ENCODE measurements around the gene CLIC4. TPM values are rescaled to one million over a fixed set of nuclear protein-coding genes. Genes with fewer than 3 reads are reported as not detected.
A peak's percentile ranks its signal among the peaks of the same experiment; 100 is the strongest.
"Not testable (repeated sequence)": the region's sequence is repeated elsewhere in the genome, so short reads cannot be mapped to it uniquely, and the experiment has no call there.

The CLIC4 gene
- total RNA-seq (100 to 1,000 TPM; 207 to 248 (median 233) TPM), polyA plus RNA-seq (110 TPM)
- long read RNA-seq, donor 1, full-length matches to known transcripts: 393 of 440 reads
- long read RNA-seq, donor 1, partial matches to known transcripts: 45 of 440 reads
- long read RNA-seq, donor 1, other reads (novel, unspliced or antisense): 2 of 440 reads
- long read RNA-seq, donor 2, full-length matches to known transcripts: 105 of 115 reads
- long read RNA-seq, donor 2, partial matches to known transcripts: 3 of 115 reads
- long read RNA-seq, donor 2, other reads (novel, unspliced or antisense): 7 of 115 reads
- long read RNA-seq, donor 3, full-length matches to known transcripts: 639 of 744 reads
- long read RNA-seq, donor 3, partial matches to known transcripts: 98 of 744 reads
- long read RNA-seq, donor 3, other reads (novel, unspliced or antisense): 7 of 744 reads
- long read RNA-seq, donor 4, full-length matches to known transcripts: 140 of 160 reads
- long read RNA-seq, donor 4, partial matches to known transcripts: 20 of 160 reads
- long read RNA-seq, donor 4, other reads (novel, unspliced or antisense): 0 of 160 reads

- intact Hi-C loops (cut with DNase I): loop anchor here (5.0 to 10.0 kb wide), 7 partner anchors 50 to 487 kb away; partner anchors contain the start of gene SYF2 (in 1 of the 4)
- peak within 1 kb of the TSS; percentile 97 for H3K27ac ChIP-seq (ENCODE audit: low read length)
- peaks cover 4% of the 10 kb centered on the region for H3K4me1 ChIP-seq (ENCODE audit: control insufficient read depth, insufficient read depth, low read length)
- no peaks in the 10 kb centered on the region for H3K27me3 ChIP-seq (ENCODE audit: control insufficient read depth, insufficient read depth)
- WGBS: under 1% methylated on average over 80 of the region's 80 CpGs
- DNase-seq (peak; percentile 100), ATAC-seq (peak; percentile 96 to 97)
- peak within 1 kb of the TSS; percentile 96 for H3K4me3 ChIP-seq (ENCODE audit: low read length)
- no peaks in the 10 kb centered on the region for H3K9me3 ChIP-seq (ENCODE audit: control insufficient read depth, low read length)
Observed at GRCh38 chr1:24744911-24745710, at the start of gene CLIC4. CLIC4 (plus strand) TSS chr1:24745447; CDS start chr1:24745554, 107 bp downstream.

DNA sequence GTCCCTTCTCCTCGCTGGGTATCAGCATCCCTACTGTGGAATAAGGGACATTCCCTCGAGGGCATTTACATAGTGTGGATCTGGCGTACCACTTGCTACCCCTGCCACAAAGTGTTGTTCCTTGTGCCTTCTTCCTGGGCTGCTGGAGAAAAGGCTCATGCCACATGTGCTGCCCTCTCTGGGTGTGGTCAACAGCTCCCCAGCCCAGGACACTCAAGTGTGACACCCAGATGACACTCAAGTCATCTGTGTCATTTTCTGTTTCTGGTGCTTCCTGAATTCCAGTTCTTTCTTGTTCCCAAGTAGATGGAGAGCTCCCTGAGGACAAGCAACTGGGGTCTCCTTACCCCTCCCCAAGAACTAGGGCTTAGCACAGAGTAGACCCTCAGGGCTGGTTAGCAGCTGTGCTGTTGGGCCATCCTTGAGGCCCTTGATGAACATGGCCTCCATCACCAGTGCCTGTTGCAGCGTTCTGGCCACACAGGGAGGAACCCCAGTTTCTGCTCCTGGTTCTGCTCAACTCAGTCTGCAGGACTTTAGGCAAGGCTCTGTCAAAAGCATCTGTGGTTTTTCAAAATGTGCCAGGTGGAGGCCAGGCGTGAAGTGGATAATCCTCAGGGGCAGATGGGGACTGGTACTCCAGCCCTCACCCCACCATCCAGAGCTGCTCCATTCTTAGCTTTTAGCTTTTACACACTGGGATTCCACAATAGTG is 49.0 kb upstream of the CLIC4 start:
- DNase-seq: no peak
- intact Hi-C loops (cut with DNase I): loop anchor here in 1 of 4 donors (10.0 kb wide), 1 partner anchor 49 kb away; the partner anchor contains the start of gene CLIC4
- Histone ChIP-seq H3K9me3 (ENCODE audit: control insufficient read depth, low read length) (no peaks in the 10 kb centered on the region), H3K4me1 (ENCODE audit: control insufficient read depth, insufficient read depth, low read length) (peaks cover 22% of the 10 kb centered on the region), H3K4me3 (ENCODE audit: low read length) (no peak overlapping the region), H3K27ac (ENCODE audit: low read length) (peak overlapping the region; percentile 13), H3K27me3 (ENCODE audit: control insufficient read depth, insufficient read depth) (no peaks in the 10 kb centered on the region)
- no peak for ATAC-seq
- WGBS: 92% methylated on average over 5 of the region's 5 CpGs

DNA sequence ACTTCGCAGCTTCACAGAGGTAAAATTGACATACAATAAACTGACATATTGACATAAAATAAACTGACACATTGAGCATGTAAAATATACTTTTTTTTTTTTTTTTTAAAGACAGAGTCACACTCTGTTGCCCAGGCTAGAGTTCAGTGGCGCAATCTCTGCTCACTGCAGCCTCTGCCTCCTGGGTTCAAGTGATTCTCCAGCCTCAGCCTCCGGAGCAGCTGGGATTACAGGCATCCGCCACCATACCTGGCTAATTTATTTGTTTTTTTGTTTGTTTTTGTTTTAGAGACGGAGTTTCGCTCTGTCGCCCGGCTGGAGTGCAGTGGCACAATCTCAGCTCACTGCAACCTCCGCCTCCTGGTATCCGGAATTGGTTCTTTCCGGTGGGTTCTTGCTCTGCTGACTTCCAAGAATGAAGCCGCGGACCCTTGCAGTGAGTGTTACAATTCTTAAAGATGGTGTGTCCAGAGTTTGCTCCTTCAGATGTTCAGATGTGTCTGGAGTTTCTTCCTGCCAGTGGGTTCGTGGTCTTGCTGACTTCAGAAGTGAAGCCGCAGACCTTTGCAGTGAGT is 48.4 kb upstream of the CLIC4 start:
- Histone ChIP-seq H3K9me3 (ENCODE audit: control insufficient read depth, low read length) (no peaks in the 10 kb centered on the region), H3K4me1 (ENCODE audit: control insufficient read depth, insufficient read depth, low read length) (peaks cover 22% of the 10 kb centered on the region), H3K27ac (ENCODE audit: low read length) (no peak overlapping the region), H3K4me3 (ENCODE audit: low read length) (no peak overlapping the region), H3K27me3 (ENCODE audit: control insufficient read depth, insufficient read depth) (no peaks in the 10 kb centered on the region)
- intact Hi-C loops (cut with DNase I): loop anchor here in 1 of 4 donors (10.0 kb wide), 1 partner anchor 48 kb away; the partner anchor contains the start of gene CLIC4
- peak in 1 of 3 donors; percentile 1 for DNase-seq
- no peak for ATAC-seq
- 97% methylated on average over 15 of the region's 15 CpGs for WGBS

- intact Hi-C loops (cut with DNase I): loop anchor here in 1 of 4 donors (10.0 kb wide), 1 partner anchor 47 kb away; the partner anchor contains the start of gene CLIC4
- ATAC-seq; H3K27me3 ChIP-seq (ENCODE audit: control insufficient read depth, insufficient read depth); H3K9me3 ChIP-seq (ENCODE audit: control insufficient read depth, low read length); H3K27ac ChIP-seq (ENCODE audit: low read length); H3K4me3 ChIP-seq (ENCODE audit: low read length); DNase-seq: not testable (repeated sequence)
- peaks cover 19% of the 10 kb centered on the region for H3K4me1 ChIP-seq (ENCODE audit: control insufficient read depth, insufficient read depth, low read length)
- WGBS: 96% methylated on average over 7 of the region's 7 CpGs
Observed at GRCh38 chr1:24697453-24698001, 47.7 kb upstream of the CLIC4 start.

- H3K27ac ChIP-seq (ENCODE audit: low read length); ATAC-seq; H3K27me3 ChIP-seq (ENCODE audit: control insufficient read depth, insufficient read depth); DNase-seq; H3K9me3 ChIP-seq (ENCODE audit: control insufficient read depth, low read length); H3K4me3 ChIP-seq (ENCODE audit: low read length): not testable (repeated sequence)
- WGBS: 95% methylated on average over 8 of the region's 8 CpGs
- intact Hi-C loops (cut with DNase I): loop anchor here in 1 of 4 donors (10.0 kb wide), 1 partner anchor 46 kb away; the partner anchor contains the start of gene CLIC4
- H3K4me1 ChIP-seq (ENCODE audit: control insufficient read depth, insufficient read depth, low read length): peaks cover 17% of the 10 kb centered on the region
Observed at GRCh38 chr1:24698326-24698725, 46.9 kb upstream of the CLIC4 start.

DNA sequence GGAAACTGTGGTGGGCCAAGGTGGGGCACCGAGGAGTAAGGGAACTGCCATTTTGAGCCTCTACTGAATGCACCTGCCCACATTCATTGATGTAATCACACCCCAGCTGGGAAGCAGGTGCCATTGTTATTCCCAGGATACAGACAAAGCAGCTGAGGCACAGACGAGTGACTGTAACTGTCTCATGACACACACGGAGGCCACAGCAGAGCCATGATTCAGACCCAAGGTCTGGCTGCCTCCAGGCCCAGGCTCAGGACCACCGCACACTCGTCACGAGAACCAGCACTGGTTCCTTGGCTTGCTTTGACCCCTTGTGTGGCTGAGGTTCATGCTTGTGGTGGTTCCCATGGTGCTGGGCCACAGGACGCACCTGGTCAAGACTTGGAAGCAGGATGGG is 45.6 kb upstream of the CLIC4 start:
- no peaks in the 10 kb centered on the region for H3K27me3 ChIP-seq (ENCODE audit: control insufficient read depth, insufficient read depth)
- ATAC-seq (no peak), DNase-seq (peak in 1 of 3 donors; percentile 14)
- no peak overlapping the region for H3K27ac ChIP-seq (ENCODE audit: low read length)
- WGBS: 85% methylated on average over 7 of the region's 7 CpGs
- no peaks in the 10 kb centered on the region for H3K9me3 ChIP-seq (ENCODE audit: control insufficient read depth, low read length)
- intact Hi-C loops (cut with DNase I): loop anchor here in 2 of 4 donors (10.0 kb wide), 2 partner anchors 45 to 1335 kb away; partner anchors contain the start of gene CLIC4 (in 1 of the 2)
- no peak overlapping the region for H3K4me3 ChIP-seq (ENCODE audit: low read length)
- H3K4me1 ChIP-seq (ENCODE audit: control insufficient read depth, insufficient read depth, low read length): peaks cover 8% of the 10 kb centered on the region

DNA sequence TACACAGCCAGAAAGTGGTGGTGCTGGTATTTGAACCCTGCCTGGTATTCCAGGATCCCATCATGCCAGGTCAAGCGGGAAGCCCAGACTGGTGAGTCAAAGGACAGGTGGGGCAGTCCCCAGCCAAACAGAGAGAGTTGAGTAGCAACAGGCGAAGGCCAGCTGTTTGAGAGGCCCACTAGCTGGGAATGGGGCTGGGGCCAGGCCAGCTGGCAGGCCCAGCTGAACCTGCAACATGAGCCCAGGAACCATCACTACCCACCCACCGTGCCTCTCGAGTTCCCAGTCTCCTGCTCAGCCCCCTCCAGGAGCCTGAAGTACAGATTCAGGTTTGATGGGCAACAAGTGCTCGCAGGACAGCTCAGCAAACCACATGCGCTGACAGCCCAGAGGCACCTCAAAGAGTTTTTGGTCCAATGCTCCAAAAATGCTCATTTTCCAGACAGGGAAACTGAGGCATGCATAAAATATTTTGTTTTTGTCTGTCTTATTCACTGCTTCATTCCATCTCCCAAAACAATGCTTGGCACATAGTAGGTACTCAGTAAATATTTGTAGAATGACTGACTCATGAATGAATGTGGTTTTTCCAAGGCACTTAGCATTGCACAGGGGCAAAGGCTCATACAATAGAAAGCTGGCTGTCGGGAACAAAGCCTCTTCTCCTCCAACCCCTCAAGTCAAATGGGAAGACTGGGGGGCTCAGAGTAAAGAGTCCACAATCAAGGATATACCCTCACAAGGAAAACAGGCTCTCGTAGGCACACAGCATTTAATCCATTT is 42.5 kb upstream of the CLIC4 start:
- Histone ChIP-seq H3K4me1 (ENCODE audit: control insufficient read depth, insufficient read depth, low read length) (peaks cover 2% of the 10 kb centered on the region), H3K4me3 (ENCODE audit: low read length) (no peak overlapping the region), H3K27ac (ENCODE audit: low read length) (no peak overlapping the region), H3K27me3 (ENCODE audit: control insufficient read depth, insufficient read depth) (no peaks in the 10 kb centered on the region), H3K9me3 (ENCODE audit: control insufficient read depth, low read length) (no peaks in the 10 kb centered on the region)
- WGBS: 79% methylated on average over 8 of the region's 8 CpGs
- ATAC-seq (no peak), DNase-seq (peak in 2 of 3 donors; percentile 53 to 67)
- intact Hi-C loops (cut with DNase I): loop anchor here in 1 of 4 donors (10.0 kb wide), 1 partner anchor 1332 kb away; no protein-coding TSS in a partner anchor

- DNase-seq: peak in 2 of 3 donors; percentile 50 to 55
- H3K27ac ChIP-seq (ENCODE audit: low read length): peak overlapping the region; percentile 84
- no peaks in the 10 kb centered on the region for H3K9me3 ChIP-seq (ENCODE audit: control insufficient read depth, low read length)
- peaks cover 2% of the 10 kb centered on the region for H3K4me1 ChIP-seq (ENCODE audit: control insufficient read depth, insufficient read depth, low read length)
- intact Hi-C loops (cut with DNase I): loop anchor here in 1 of 4 donors (10.0 kb wide), 1 partner anchor 1330 kb away; no protein-coding TSS in a partner anchor
- 58% methylated on average over 16 of the region's 16 CpGs for WGBS
- H3K27me3 ChIP-seq (ENCODE audit: control insufficient read depth, insufficient read depth): no peaks in the 10 kb centered on the region
- no peak overlapping the region for H3K4me3 ChIP-seq (ENCODE audit: low read length)
- peak in 1 of 2 donors; percentile 44 for ATAC-seq
Observed at GRCh38 chr1:24704411-24705259, 40.6 kb upstream of the CLIC4 start.

Data from right cardiac atrium (tissue), 5 donors.